ENCODE results near the gene SLMAP.

- TF ChIP-seq CTCF (IDR thresholded peaks at IDR 0.05) (no peak), POLR2A (IDR thresholded peaks at IDR 0.05; ENCODE audit: low read depth) (no peak), EP300 (IDR thresholded peaks at IDR 0.05) (no peak), POLR2AphosphoS5 (IDR thresholded peaks at IDR 0.05) (peak; percentile 14 to 31)
Observed at GRCh38 chr3:57803647-57804081, 47.6 kb downstream of the SLMAP start.

Measured in esophagus muscularis mucosa (tissue), 4 donors.